ENCODE results near the gene CSF1R. TPM values are rescaled to one million over a fixed set of nuclear protein-coding genes. Genes with fewer than 3 reads are reported as not detected.

Gene CSF1R
- not detected for total RNA-seq

- Mint-ChIP-seq H3K27ac (no peak within 1 kb of the TSS), H3K27me3 (peaks cover 51% of the 10 kb centered on the region), H3K9me3 (no peaks in the 10 kb centered on the region), H3K36me3 (no peaks in the 10 kb centered on the region), H3K4me1 (peaks cover 4% of the 10 kb centered on the region), H3K4me3 (no peak within 1 kb of the TSS)
- no peak for DNase-seq
Measured at GRCh38 chr5:150085950-150086715, at the start of gene CSF1R. TSS of gene CSF1R (minus strand) at chr5:150086554. CDS start at chr5:150086427, 127 bp downstream.

- Mint-ChIP-seq H3K9me3 (no peaks in the 10 kb centered on the region), H3K27ac (no peak overlapping the region), H3K36me3 (no peaks in the 10 kb centered on the region), H3K27me3 (no peaks in the 10 kb centered on the region), H3K4me3 (no peak overlapping the region), H3K4me1 (no peaks in the 10 kb centered on the region)
- no peak for DNase-seq
Measured at GRCh38 chr5:150135557-150136304, 49.4 kb upstream of the CSF1R start.

DNA sequence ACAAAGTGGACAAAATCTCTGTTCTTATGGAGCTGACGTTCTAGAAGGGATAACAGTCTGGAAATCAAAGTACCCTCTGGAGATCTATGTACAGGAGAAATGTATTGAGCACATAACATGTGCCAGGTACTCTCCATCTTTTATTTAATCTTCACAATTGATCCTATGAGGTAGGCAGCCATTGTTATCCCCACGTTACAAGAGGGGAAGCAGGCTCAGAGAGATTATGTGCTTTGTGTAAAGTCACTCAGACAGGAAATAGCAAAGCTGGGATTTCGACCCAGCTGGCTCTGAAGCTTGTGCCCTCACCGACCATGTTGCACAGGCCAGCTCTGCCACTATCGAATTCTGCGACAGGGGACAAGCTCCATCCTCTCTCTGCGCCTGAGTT, 47.8 kb upstream of the CSF1R start:
- no peaks in the 10 kb centered on the region for H3K36me3 Mint-ChIP-seq
- no peaks in the 10 kb centered on the region for H3K4me1 Mint-ChIP-seq
- H3K4me3 Mint-ChIP-seq: no peak overlapping the region
- no peaks in the 10 kb centered on the region for H3K27me3 Mint-ChIP-seq
- no peak for DNase-seq
- no peaks in the 10 kb centered on the region for H3K9me3 Mint-ChIP-seq
- no peak overlapping the region for H3K27ac Mint-ChIP-seq

DNA sequence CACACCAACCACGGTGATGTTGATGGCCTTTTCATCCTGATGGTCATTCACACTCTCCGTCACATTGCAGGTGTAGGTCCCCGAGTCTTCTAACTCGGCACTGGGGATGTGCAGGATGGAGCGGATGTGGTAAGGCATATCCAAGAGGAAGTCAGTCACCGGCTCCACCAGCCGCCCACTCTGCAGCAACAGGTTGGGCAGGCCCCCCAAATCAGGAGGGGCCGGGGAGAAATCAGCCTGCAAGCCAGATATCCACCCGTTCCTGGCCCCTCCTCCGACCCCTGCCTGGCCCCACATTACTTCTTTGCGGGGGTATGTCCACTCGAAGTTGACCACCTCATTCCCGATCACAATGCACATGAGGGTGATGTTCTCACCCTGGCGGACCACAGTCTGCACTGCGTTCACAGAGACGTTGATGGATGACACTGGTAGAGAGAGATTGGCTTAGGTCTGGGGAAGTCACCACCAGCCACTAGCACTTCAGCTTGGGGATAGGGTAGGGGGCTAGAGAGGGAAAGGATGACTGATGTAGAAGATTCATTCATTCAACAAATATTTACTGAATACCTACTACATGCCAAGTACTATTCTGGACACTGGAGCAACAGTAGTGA, 47.3 kb upstream of the CSF1R start:
- no peak overlapping the region for H3K27ac Mint-ChIP-seq
- H3K4me3 Mint-ChIP-seq: no peak overlapping the region
- H3K36me3 Mint-ChIP-seq: no peaks in the 10 kb centered on the region
- H3K9me3 Mint-ChIP-seq: no peaks in the 10 kb centered on the region
- no peaks in the 10 kb centered on the region for H3K27me3 Mint-ChIP-seq
- DNase-seq: no peak
- H3K4me1 Mint-ChIP-seq: no peaks in the 10 kb centered on the region

DNA sequence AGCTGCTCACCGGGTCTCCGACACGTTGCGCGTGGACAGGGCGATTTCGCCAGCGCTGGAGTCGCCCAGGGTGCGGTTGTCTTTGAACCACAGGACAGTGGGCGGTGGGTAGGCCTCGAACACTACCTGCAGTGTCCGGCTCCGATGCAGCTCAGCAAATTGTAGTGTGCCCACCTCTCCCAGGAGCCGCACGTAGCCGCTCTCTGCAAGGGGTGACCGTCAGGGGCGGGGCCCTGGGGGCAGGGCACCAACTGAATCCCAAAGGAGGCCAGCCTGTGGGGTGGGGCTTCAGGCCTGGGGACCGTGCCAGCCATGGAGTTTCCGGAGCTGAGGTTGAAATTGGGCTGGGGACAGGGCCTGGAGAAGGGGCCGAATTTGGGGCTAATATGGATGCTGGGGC, 46.4 kb upstream of the CSF1R start:
- H3K4me3 Mint-ChIP-seq: no peak overlapping the region
- no peaks in the 10 kb centered on the region for H3K36me3 Mint-ChIP-seq
- no peaks in the 10 kb centered on the region for H3K4me1 Mint-ChIP-seq
- no peaks in the 10 kb centered on the region for H3K9me3 Mint-ChIP-seq
- no peaks in the 10 kb centered on the region for H3K27me3 Mint-ChIP-seq
- no peak overlapping the region for H3K27ac Mint-ChIP-seq
- DNase-seq: no peak

GRCh38 chr5:150131978-150132694, 45.8 kb upstream of the CSF1R start:
- H3K9me3 Mint-ChIP-seq: no peaks in the 10 kb centered on the region
- H3K4me1 Mint-ChIP-seq: no peaks in the 10 kb centered on the region
- no peaks in the 10 kb centered on the region for H3K36me3 Mint-ChIP-seq
- H3K27me3 Mint-ChIP-seq: no peaks in the 10 kb centered on the region
- H3K4me3 Mint-ChIP-seq: no peak overlapping the region
- no peak for DNase-seq
- no peak overlapping the region for H3K27ac Mint-ChIP-seq

GRCh38 chr5:150131461-150131860, 45.1 kb upstream of the CSF1R start:
- Mint-ChIP-seq H3K27ac (no peak overlapping the region), H3K4me3 (no peak overlapping the region), H3K4me1 (no peaks in the 10 kb centered on the region), H3K36me3 (no peaks in the 10 kb centered on the region), H3K9me3 (no peaks in the 10 kb centered on the region), H3K27me3 (no peaks in the 10 kb centered on the region)
- DNase-seq: no peak

GRCh38 chr5:150130493-150130922, 44.2 kb upstream of the CSF1R start:
- Mint-ChIP-seq H3K27ac (no peak overlapping the region), H3K4me3 (no peak overlapping the region), H3K36me3 (no peaks in the 10 kb centered on the region), H3K9me3 (no peaks in the 10 kb centered on the region), H3K4me1 (no peaks in the 10 kb centered on the region), H3K27me3 (no peaks in the 10 kb centered on the region)
- DNase-seq: no peak

- H3K36me3 Mint-ChIP-seq: no peaks in the 10 kb centered on the region
- H3K9me3 Mint-ChIP-seq: no peaks in the 10 kb centered on the region
- no peak overlapping the region for H3K27ac Mint-ChIP-seq
- no peaks in the 10 kb centered on the region for H3K27me3 Mint-ChIP-seq
- no peak overlapping the region for H3K4me3 Mint-ChIP-seq
- peak; percentile 47 for DNase-seq
- H3K4me1 Mint-ChIP-seq: no peaks in the 10 kb centered on the region
Measured at GRCh38 chr5:150129813-150130492, 43.6 kb upstream of the CSF1R start.

- Mint-ChIP-seq H3K4me3 (no peak overlapping the region), H3K27me3 (no peaks in the 10 kb centered on the region), H3K4me1 (no peaks in the 10 kb centered on the region), H3K36me3 (no peaks in the 10 kb centered on the region), H3K9me3 (no peaks in the 10 kb centered on the region), H3K27ac (no peak overlapping the region)
- DNase-seq: no peak
Measured at GRCh38 chr5:150129454-150129812, 43.1 kb upstream of the CSF1R start.

DNA sequence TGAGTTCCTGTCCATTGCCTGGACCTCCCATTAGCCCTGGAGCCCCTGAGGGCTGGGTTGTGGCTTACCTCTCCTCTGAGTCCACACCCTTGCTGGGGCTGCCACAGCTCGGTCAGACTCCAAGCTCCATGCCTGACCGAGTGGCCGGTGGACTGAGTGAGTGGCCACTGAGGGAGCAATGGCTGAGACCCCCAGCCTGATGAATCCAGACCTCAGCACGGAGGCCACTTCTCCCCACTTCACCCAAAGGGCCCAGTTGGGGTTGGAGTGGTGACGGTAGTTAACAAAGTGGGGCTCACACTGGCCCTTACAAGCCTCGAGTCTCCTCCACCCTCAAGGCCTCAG, 40.5 kb upstream of the CSF1R start:
- Mint-ChIP-seq H3K4me1 (no peaks in the 10 kb centered on the region), H3K36me3 (no peaks in the 10 kb centered on the region), H3K9me3 (no peaks in the 10 kb centered on the region), H3K27me3 (no peaks in the 10 kb centered on the region), H3K27ac (no peak overlapping the region), H3K4me3 (no peak overlapping the region)
- DNase-seq: no peak

DNA sequence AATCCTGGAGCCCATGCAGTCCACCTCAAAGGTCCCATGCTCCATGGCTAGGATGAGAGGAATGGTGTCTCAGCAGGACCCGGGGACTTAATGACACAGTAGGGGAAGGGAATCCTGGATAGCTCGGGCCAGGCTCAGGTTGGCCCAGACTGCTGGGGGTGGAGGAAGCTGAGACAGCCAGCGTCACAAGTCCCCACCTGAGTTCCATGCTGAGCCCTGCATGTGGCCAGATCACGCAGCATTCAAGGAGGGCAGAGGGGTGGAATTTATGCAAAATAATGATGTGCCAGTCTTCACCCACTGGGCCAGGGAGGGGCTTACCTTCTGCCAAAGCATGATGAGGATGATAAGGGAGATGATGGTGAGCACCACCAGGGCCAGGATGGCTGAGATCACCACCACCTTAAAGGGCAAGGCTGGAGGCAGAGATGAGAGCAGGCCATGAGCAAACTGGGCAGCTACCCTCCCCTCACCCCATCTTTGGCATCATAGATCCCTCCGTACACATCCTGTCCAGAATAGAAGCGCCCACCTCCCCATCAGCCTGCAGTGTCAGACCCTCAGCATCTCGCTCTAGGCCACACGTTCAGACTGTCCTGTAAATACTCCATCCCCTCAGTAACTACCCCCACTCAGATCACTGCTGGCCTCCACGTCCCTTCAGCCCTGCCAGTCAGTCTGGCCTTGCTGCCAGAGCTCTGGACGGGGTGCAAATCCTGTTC, 40.0 kb upstream of the CSF1R start:
- H3K27ac Mint-ChIP-seq: no peak overlapping the region
- H3K9me3 Mint-ChIP-seq: no peaks in the 10 kb centered on the region
- H3K4me1 Mint-ChIP-seq: no peaks in the 10 kb centered on the region
- no peaks in the 10 kb centered on the region for H3K27me3 Mint-ChIP-seq
- H3K4me3 Mint-ChIP-seq: no peak overlapping the region
- H3K36me3 Mint-ChIP-seq: no peaks in the 10 kb centered on the region
- DNase-seq: no peak

DNA sequence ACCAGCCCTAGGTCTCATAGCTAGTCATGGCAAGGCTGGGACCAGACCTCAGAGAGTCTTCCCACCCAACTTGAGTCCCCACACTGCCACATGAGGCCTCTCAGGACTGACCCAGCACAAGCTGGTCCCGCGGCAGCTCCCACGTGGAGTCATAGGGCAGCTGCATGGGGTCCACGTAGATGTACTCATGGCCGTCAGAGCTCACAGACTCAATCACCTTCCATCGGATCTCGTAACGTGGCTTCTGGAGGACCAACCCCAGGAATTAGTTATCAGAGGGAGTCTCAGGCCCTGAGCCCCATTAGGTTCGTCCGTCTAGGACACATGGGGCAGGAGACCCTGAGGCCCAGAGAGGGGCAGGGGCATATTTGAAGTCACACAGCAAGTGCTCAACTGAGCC, 39.0 kb upstream of the CSF1R start:
- DNase-seq: no peak
- Mint-ChIP-seq H3K27me3 (no peaks in the 10 kb centered on the region), H3K4me1 (no peaks in the 10 kb centered on the region), H3K27ac (no peak overlapping the region), H3K9me3 (no peaks in the 10 kb centered on the region), H3K4me3 (no peak overlapping the region), H3K36me3 (no peaks in the 10 kb centered on the region)

DNA sequence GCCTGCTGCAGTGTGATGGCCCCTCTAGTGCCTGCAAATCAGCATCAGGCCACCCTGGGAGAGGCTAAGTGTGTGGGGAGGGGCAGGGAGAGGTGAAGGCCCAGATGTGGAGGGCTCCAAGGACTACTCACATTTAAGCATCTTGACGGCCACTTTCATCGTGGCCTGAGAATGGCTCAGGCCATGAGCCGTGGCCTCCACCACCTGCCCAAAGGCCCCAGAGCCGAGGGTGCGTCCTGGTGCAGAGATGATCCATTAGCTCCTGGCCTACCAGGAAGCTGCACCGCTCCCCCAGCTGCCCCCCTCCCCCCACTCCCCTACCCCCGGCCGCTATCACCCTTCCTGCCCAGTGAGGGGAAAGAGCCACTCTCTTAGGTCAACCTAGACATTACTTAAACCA, 38.2 kb upstream of the CSF1R start:
- no peaks in the 10 kb centered on the region for H3K4me1 Mint-ChIP-seq
- no peaks in the 10 kb centered on the region for H3K36me3 Mint-ChIP-seq
- DNase-seq: no peak
- no peak overlapping the region for H3K27ac Mint-ChIP-seq
- no peaks in the 10 kb centered on the region for H3K9me3 Mint-ChIP-seq
- no peaks in the 10 kb centered on the region for H3K27me3 Mint-ChIP-seq
- no peak overlapping the region for H3K4me3 Mint-ChIP-seq

All from activated naive CD8-positive, alpha-beta T cell treated with anti-CD3 and anti-CD28 coated beads for 36 hours (primary cell).